ENCODE data around the gene USH1C. TPM values are rescaled to one million over a fixed set of nuclear protein-coding genes. Genes with fewer than 3 reads are reported as not detected.

Gene USH1C
- total and polyA plus RNA-seq, 2 experiments from 2014 or later: not detected

DNA sequence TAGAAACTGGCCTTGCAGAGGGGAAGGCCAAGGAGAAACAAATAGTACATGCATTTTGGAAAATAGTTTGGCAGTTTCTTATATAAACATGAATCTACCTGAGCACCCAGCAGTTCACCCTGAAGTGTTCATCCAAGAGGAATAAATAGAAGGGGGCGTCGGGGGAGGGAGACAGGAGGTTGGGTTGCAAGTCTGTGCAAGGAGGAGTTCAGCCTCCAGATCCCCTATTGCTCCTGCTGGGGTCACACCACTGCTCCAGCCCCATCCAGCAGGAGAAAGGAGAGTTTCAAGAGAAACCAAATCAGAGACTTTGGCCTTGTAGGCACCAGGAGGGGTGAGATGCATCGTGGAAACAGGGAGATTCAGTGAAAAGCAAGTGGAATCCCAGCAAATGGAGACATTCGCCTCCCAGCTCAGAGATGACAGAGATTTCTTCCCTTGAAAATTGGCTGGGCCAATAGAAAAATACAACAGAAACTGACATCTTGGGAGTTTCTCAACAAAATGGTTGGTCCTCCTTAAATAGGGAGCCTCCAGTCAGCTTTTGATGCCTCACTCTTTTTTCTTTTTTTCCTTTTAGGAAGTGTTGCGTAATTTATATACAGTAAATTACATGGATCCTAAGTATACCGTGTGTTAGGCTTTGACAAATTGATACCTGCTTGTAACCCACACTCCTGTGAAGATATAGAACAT lies 37.0 kb upstream of the USH1C start:
- no peak for DNase-seq
- no peaks in the 10 kb centered on the region for H3K4me1 ChIP-seq (ENCODE audit: insufficient read depth)
- H3K4me3 ChIP-seq: no peak overlapping the region
- H2AFZ ChIP-seq: no peak overlapping the region
- no peak overlapping the region for H3K4me2 ChIP-seq (ENCODE audit: unreplicated experiment)
- TF ChIP-seq EZH2phosphoT487 (IDR thresholded peaks at IDR 0.05; ENCODE audit: insufficient read depth, low read depth): no peak
- no peak for TF ChIP-seq EZH2 (IDR thresholded peaks at IDR 0.05; ENCODE audit: insufficient read depth, poor library complexity, severe bottlenecking)
- H3K9me3 ChIP-seq (ENCODE audit: low read depth): no peaks in the 10 kb centered on the region
- no peak overlapping the region for H3K9ac ChIP-seq
- no peaks in the 10 kb centered on the region; the same call in 1 of the 2 replicates for H3K27me3 ChIP-seq (replicated peaks; ENCODE audit: insufficient read depth)
- H3F3A ChIP-seq (ENCODE audit: insufficient read depth): no peaks in the 10 kb centered on the region
- H3K36me3 ChIP-seq (ENCODE audit: low read depth): no peaks in the 10 kb centered on the region
- no peaks in the 10 kb centered on the region for H3K79me2 ChIP-seq (ENCODE audit: insufficient read depth)
- whole genome bisulfite sequencing, 2 experiments (ENCODE audit: low coverage in 1 of 2, low lambda C conversion rate in 2 of 2, missing lambda C conversion rate in 2 of 2): 11 to 12% methylated on average over 6 of the region's 6 CpGs
- no peaks in the 10 kb centered on the region for H3K9me2 ChIP-seq (ENCODE audit: insufficient read depth)
- H3K27ac ChIP-seq: no peak overlapping the region
- in situ Hi-C loops (cut with MboI): no loop called here
- no peaks in the 10 kb centered on the region for H4K20me1 ChIP-seq (ENCODE audit: insufficient read depth)

DNA sequence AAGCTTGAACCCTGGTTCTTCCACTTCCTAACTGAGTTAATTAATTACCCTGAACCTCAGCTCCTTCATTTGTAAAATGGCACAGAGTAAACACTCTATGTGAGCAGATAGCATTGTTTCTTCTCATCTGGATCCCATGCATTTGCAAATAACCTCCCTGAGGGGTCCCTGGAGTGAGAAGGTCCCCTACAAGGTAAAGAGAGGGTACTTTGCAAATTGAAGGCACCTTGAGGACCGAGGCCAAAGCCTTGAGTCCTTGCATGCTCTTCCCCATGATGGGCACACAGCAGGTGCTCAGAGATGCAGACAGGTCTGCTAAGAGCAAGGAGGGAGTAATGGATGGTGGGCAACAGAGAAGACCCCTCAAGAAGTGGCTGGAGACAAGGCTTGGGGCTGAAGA lies 36.1 kb upstream of the USH1C start:
- no peaks in the 10 kb centered on the region for H3K79me2 ChIP-seq (ENCODE audit: insufficient read depth)

DNA sequence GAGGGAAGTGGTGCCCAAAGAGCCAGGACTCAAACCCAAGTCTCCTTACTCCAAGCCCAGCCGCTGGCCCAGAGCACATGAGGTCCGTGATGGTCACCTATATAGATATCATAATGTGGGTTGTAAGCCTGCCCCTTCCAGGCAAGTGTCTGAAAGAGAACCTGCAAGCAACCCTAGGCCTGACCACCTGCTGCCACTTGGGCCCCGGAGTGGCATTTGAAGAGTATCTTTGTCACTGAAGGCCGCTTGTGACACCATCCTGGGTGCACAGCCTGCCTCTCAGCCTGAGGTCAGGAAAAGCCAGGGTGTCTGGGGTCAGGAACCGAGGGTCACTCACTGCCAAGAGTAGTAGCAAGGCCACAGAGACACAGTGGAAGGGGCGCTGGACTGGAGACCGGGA lies 35.2 kb upstream of the USH1C start:
- no peak for DNase-seq
- Histone ChIP-seq H2AFZ (no peak overlapping the region), H3K4me1 (ENCODE audit: insufficient read depth) (no peaks in the 10 kb centered on the region), H4K20me1 (ENCODE audit: insufficient read depth) (no peaks in the 10 kb centered on the region), H3K9me3 (ENCODE audit: low read depth) (no peaks in the 10 kb centered on the region), H3K9ac (no peak overlapping the region), H3K79me2 (ENCODE audit: insufficient read depth) (no peaks in the 10 kb centered on the region), H3K36me3 (ENCODE audit: low read depth) (no peaks in the 10 kb centered on the region), H3K27me3 (replicated peaks; ENCODE audit: insufficient read depth) (no peaks in the 10 kb centered on the region; the same call in 1 of the 2 replicates), H3K27ac (no peak overlapping the region), H3K9me2 (ENCODE audit: insufficient read depth) (no peaks in the 10 kb centered on the region), H3F3A (ENCODE audit: insufficient read depth) (no peaks in the 10 kb centered on the region), H3K4me3 (no peak overlapping the region), H3K4me2 (ENCODE audit: unreplicated experiment) (no peak overlapping the region)
- in situ Hi-C loops (cut with MboI): no loop called here
- WGBS, 2 experiments (ENCODE audit: low coverage in 1 of 2, low lambda C conversion rate in 2 of 2, missing lambda C conversion rate in 2 of 2): 43 to 48% methylated on average over 7 of the region's 7 CpGs
- TF ChIP-seq EZH2phosphoT487 (IDR thresholded peaks at IDR 0.05; ENCODE audit: insufficient read depth, low read depth): no peak
- TF ChIP-seq EZH2 (IDR thresholded peaks at IDR 0.05; ENCODE audit: insufficient read depth, poor library complexity, severe bottlenecking): no peak

More for the DNA sequence above, 36.1 kb upstream of the USH1C start:
- Histone ChIP-seq H2AFZ (no peak overlapping the region), H3K4me2 (ENCODE audit: unreplicated experiment) (no peak overlapping the region), H4K20me1 (ENCODE audit: insufficient read depth) (no peaks in the 10 kb centered on the region), H3K4me3 (no peak overlapping the region), H3K9me3 (ENCODE audit: low read depth) (no peaks in the 10 kb centered on the region), H3K4me1 (ENCODE audit: insufficient read depth) (no peaks in the 10 kb centered on the region), H3K36me3 (ENCODE audit: low read depth) (no peaks in the 10 kb centered on the region), H3K27ac (no peak overlapping the region), H3F3A (ENCODE audit: insufficient read depth) (no peaks in the 10 kb centered on the region), H3K27me3 (replicated peaks; ENCODE audit: insufficient read depth) (no peaks in the 10 kb centered on the region; the same call in 1 of the 2 replicates), H3K9me2 (ENCODE audit: insufficient read depth) (no peaks in the 10 kb centered on the region), H3K9ac (no peak overlapping the region)
- no peak for DNase-seq
- no peak for TF ChIP-seq EZH2phosphoT487 (IDR thresholded peaks at IDR 0.05; ENCODE audit: insufficient read depth, low read depth)
- no peak for TF ChIP-seq EZH2 (IDR thresholded peaks at IDR 0.05; ENCODE audit: insufficient read depth, poor library complexity, severe bottlenecking)
- in situ Hi-C loops (cut with MboI): no loop called here
- WGBS, 2 experiments (ENCODE audit: low coverage in 1 of 2, low lambda C conversion rate in 2 of 2, missing lambda C conversion rate in 2 of 2): 0% methylated on average over 1 of the region's 1 CpG

DNA sequence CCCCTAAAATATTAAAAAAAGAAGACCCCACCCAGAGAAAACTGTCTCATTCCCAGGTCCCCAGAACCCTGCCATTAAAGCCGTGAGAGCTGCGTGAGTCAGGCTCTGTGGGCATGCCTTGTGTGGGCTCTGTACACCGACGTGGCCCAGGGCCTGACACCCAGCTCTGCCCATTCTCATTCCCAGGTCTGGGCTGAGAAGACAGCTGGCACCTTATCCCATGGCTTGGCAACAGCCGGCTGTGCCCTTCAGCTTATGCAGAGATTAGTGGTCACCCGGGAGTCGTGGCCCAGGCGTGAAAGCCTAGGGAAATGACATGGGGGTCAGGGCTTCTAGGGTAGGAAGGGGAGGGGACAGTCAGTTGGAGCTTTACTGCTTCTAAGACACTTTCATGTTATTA lies 34.7 kb upstream of the USH1C start:
- no peaks in the 10 kb centered on the region for H4K20me1 ChIP-seq (ENCODE audit: insufficient read depth)
- no peaks in the 10 kb centered on the region for H3K36me3 ChIP-seq (ENCODE audit: low read depth)
- H3K9ac ChIP-seq: no peak overlapping the region
- H3K9me3 ChIP-seq (ENCODE audit: low read depth): no peaks in the 10 kb centered on the region
- H3K4me2 ChIP-seq (ENCODE audit: unreplicated experiment): no peak overlapping the region
- TF ChIP-seq EZH2phosphoT487 (IDR thresholded peaks at IDR 0.05; ENCODE audit: insufficient read depth, low read depth): no peak
- no peak for TF ChIP-seq EZH2 (IDR thresholded peaks at IDR 0.05; ENCODE audit: insufficient read depth, poor library complexity, severe bottlenecking)
- no peaks in the 10 kb centered on the region for H3K4me1 ChIP-seq (ENCODE audit: insufficient read depth)
- WGBS, 2 experiments (ENCODE audit: low coverage in 1 of 2, low lambda C conversion rate in 2 of 2, missing lambda C conversion rate in 2 of 2): 53 to 57% methylated on average over 8 of the region's 8 CpGs
- no peaks in the 10 kb centered on the region for H3F3A ChIP-seq (ENCODE audit: insufficient read depth)
- in situ Hi-C loops (cut with MboI): no loop called here
- H3K27me3 ChIP-seq (replicated peaks; ENCODE audit: insufficient read depth): no peaks in the 10 kb centered on the region; the same call in 1 of the 2 replicates
- H3K27ac ChIP-seq: no peak overlapping the region
- no peak for DNase-seq
- no peak overlapping the region for H2AFZ ChIP-seq
- no peak overlapping the region for H3K4me3 ChIP-seq
- H3K79me2 ChIP-seq (ENCODE audit: insufficient read depth): no peaks in the 10 kb centered on the region
- H3K9me2 ChIP-seq (ENCODE audit: insufficient read depth): no peaks in the 10 kb centered on the region
